Mesothelial cell of epicardium (in vitro differentiated cells): ENCODE results near the gene LMLN. TPM values are rescaled to one million over a fixed set of nuclear protein-coding genes. Genes with fewer than 3 reads are reported as not detected.
"Not testable (repeated sequence)": the region's sequence is repeated elsewhere in the genome, so short reads cannot be mapped to it uniquely, and the experiment has no call there.

ENCODE experiments used
- DNase-seq, 2 experiments: peaks; one replicate each; pipeline ENCODE4 v3.0.0; 2021; ENCODE audit warnings: low spot score in 2 of 2; ENCODE audit not compliant: unreplicated experiment in 2 of 2
- H3K27ac Mint-ChIP-seq: 2 replicates; pipeline ENCODE4 v1.8.0; 2021; ENCODE audit warnings: mixed read lengths
- H3K27me3 Mint-ChIP-seq: 2 replicates; pipeline ENCODE4 v1.8.0; 2021; ENCODE audit warnings: low read depth, mixed read lengths
- H3K36me3 Mint-ChIP-seq: 2 replicates; pipeline ENCODE4 v1.8.0; 2021; ENCODE audit warnings: mixed read lengths
- H3K4me1 Mint-ChIP-seq: 2 replicates; pipeline ENCODE4 v1.8.0; 2021; ENCODE audit warnings: mixed read lengths
- H3K4me3 Mint-ChIP-seq: 2 replicates; pipeline ENCODE4 v1.8.0; 2021; ENCODE audit warnings: mild to moderate bottlenecking, moderate library complexity, mixed read lengths
- H3K9me3 Mint-ChIP-seq: 2 replicates; pipeline ENCODE4 v1.8.0; 2021; ENCODE audit warnings: mixed read lengths
- total RNA-seq: library from RNA; stranded (reverse); gene quantifications from 3 replicates; pipeline ENCODE4 v1.2.1, GENCODE V29; 2021
- TF ChIP-seq, protein P1 (sequence below): fragments of 200-600 bp; sonication (generic); IDR thresholded peaks from one replicate; pipeline ENCODE4 v1.5.0; 2021; ENCODE audit warnings: antibody characterized with exemption; ENCODE audit not compliant: unreplicated experiment

Gene LMLN
- total RNA-seq, 1 donor from 2014 or later = 8.0 TPM

DNA sequence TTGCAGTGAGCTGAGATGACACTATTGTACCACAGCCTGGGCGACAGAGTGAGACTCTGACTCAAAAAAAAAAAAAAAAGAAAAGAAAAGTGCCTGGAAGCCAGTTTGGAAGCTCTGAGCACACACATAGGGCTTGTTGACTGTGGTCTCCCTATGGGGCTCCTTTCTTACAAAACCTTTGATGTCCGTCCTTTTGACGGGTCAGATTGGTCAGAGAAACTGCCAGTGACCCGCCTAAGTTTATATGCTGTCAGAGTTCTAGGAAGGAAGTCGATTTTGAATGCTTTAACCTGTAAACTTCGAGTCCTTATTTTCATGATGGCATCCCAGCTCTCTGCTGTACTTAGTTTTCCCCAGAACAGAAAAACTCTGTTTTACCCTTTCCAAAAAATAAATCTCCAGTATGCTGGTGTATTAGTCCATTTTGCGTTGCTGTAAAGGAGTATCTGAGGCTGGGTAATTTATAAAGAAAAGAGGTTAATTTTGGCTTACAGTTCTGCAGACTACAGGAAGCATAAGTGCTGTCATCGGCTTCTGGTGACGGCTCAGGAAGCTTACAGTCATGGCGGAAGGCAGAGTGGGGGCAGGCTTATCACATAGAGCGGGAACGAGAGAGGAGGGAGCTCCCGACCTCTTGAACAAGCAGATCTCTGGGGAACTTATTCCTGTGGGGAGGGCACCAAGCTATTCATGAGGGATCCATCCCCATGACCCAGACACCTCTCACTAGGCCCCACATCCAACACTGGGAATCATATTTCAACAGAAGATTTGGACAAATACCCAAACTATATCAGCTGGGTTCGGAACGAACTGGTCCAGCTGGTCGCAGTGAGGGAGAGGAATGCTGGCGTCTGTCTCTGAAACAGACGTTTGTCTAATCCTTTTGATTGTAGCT is 72.3 kb downstream of the LMLN start:
- no peak overlapping the region for H3K27ac Mint-ChIP-seq
- DNase-seq = no peak
- H3K4me1 Mint-ChIP-seq = peaks cover 22% of the 10 kb centered on the region
- H3K9me3 Mint-ChIP-seq = no peaks in the 10 kb centered on the region
- H3K36me3 Mint-ChIP-seq = no peaks in the 10 kb centered on the region
- H3K4me3 Mint-ChIP-seq = no peak overlapping the region
- TF ChIP-seq, protein P1, sequence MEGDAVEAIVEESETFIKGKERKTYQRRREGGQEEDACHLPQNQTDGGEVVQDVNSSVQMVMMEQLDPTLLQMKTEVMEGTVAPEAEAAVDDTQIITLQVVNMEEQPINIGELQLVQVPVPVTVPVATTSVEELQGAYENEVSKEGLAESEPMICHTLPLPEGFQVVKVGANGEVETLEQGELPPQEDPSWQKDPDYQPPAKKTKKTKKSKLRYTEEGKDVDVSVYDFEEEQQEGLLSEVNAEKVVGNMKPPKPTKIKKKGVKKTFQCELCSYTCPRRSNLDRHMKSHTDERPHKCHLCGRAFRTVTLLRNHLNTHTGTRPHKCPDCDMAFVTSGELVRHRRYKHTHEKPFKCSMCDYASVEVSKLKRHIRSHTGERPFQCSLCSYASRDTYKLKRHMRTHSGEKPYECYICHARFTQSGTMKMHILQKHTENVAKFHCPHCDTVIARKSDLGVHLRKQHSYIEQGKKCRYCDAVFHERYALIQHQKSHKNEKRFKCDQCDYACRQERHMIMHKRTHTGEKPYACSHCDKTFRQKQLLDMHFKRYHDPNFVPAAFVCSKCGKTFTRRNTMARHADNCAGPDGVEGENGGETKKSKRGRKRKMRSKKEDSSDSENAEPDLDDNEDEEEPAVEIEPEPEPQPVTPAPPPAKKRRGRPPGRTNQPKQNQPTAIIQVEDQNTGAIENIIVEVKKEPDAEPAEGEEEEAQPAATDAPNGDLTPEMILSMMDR = no peak
- no peaks in the 10 kb centered on the region for H3K27me3 Mint-ChIP-seq

DNA sequence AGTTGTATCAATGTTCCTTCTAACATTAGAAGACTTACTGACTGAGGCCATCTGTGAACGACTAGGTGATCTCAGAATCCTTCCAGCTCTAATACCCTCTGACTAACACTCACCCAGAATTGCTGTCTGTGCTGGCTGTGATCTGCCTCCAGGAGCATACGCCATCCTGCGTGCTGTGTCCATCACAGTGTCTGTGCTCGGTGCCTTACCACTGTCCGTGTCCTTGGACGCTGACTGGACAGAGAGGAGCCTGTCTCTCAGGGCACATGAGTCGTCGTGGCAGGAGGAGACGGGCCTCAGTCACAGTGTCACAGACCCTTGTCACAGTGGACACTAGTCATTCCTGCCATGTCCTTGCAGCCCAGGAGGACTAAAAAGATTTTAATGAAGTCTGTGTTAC is 83.1 kb downstream of the LMLN start:
- Mint-ChIP-seq H3K27me3 (no peaks in the 10 kb centered on the region), H3K36me3 (peaks cover 16% of the 10 kb centered on the region), H3K4me3 (no peak overlapping the region), H3K27ac (no peak overlapping the region), H3K9me3 (peaks cover 3% of the 10 kb centered on the region), H3K4me1 (no peaks in the 10 kb centered on the region)
- TF ChIP-seq, protein P1 = no peak
- DNase-seq = no peak

DNA sequence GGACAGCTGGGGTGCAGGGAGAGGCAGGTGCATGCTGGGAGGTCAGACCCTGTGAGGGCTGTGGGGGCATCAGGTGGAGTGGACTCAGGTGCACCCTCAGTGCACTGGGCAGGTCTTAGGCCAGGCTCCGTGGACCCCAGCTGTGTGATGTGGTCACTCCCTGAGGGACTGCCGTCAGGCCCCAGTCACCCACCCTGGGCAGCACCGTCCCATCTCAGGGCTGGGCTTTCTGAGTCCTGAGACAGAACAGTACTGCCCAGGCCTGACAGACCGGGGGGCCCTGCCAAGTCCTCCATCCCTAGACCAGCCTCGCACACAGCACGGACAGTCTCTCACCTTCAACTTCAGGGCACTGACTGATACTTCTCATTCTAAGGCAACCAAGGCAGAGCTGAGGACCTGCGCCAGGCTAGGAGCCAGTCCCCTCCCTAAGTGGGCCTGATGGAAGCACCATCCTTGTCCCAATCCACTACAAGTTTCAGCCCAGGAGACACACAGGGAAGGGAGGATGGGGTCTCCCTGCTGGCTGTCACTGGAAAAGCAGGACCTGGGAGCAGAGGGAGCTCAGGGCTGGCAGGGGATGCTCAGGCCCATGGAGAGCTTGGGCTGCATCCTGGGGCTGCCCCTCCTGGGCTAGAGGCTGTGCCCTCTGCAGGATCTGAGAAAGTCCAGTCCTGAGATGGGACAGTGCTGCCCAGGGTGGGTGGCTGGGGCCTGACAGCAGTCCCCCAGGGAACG is 86.3 kb downstream of the LMLN start:
- no peak overlapping the region for H3K27ac Mint-ChIP-seq
- peaks cover 2% of the 10 kb centered on the region for H3K9me3 Mint-ChIP-seq
- H3K4me1 Mint-ChIP-seq = no peaks in the 10 kb centered on the region
- H3K36me3 Mint-ChIP-seq = no peaks in the 10 kb centered on the region
- DNase-seq = no peak
- peaks cover 3% of the 10 kb centered on the region for H3K27me3 Mint-ChIP-seq
- TF ChIP-seq, protein P1 = no peak
- no peak overlapping the region for H3K4me3 Mint-ChIP-seq

DNA sequence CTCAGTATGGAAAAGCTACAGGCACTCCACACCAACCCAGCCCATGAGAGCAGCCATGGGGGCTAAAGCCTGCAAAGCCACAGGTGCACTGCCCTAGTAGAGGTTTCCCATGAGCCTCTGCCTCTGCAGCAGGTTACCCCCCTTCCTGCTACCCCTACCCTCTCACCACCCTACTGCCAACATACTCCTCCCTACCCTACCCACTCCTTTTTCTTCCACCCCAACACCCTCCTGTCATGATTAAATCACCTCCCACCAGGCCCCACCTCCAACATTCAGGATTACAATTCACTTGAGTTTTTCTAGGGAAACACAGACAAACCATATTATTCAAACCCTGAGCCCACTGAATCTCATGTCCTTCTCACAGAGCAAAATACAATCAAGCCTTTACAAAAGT is 88.4 kb downstream of the LMLN start:
- Mint-ChIP-seq H3K4me3 (no peak overlapping the region), H3K36me3 (no peaks in the 10 kb centered on the region), H3K9me3 (peaks cover 12% of the 10 kb centered on the region), H3K27me3 (peaks cover 3% of the 10 kb centered on the region), H3K4me1 (no peaks in the 10 kb centered on the region), H3K27ac (no peak overlapping the region)
- TF ChIP-seq, protein P1 = no peak
- no peak for DNase-seq

DNA sequence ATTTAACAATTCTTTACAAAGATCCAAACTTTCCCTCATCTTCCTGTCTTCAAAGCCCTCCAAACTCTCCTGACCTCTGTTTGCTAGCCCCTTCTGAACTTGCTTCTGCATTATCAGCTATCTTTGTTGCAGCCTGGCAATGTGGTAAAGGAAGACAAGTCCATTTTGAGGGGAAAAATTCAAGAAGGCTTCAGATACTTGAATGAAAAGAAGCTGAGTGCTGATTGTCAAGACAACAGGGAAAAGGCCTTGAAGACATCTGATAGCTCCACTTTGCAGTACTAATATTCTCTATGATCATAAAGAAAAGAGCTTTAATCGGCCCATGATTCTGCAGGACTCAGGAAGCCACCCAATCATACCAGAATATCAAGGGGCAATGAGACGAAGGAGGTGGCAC is 91.8 kb downstream of the LMLN start:
- Mint-ChIP-seq H3K36me3 (no peaks in the 10 kb centered on the region), H3K27me3 (peaks cover 4% of the 10 kb centered on the region), H3K4me3 (no peak overlapping the region), H3K9me3 (peaks cover 12% of the 10 kb centered on the region), H3K4me1 (no peaks in the 10 kb centered on the region), H3K27ac (no peak overlapping the region)
- TF ChIP-seq, protein P1 = no peak
- no peak for DNase-seq

DNA sequence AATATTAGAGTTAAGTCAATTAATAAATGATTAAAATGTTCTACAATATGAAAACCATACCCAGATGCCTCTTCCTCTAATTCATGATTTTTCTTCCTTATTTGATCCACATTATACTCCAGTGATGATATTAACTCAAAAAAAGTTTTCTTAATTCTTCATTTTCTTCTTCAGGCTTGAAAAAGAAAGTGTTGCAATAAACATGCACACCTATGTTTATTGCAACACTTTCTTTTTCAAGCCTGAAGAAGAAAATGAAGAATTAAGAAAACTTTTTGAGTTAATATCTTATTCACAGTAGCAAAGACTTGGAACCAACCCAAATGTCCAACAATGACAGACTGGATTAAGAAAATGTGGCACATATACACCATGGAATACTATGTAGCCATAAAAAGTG is 93.4 kb downstream of the LMLN start:
- H3K27ac Mint-ChIP-seq, DNase-seq, H3K36me3 Mint-ChIP-seq, H3K4me3 Mint-ChIP-seq, H3K4me1 Mint-ChIP-seq: not testable (repeated sequence)
- Mint-ChIP-seq H3K27me3 (peaks cover 11% of the 10 kb centered on the region), H3K9me3 (peaks cover 12% of the 10 kb centered on the region)
